NCI-H1694 treated with DMSO at 0.1 percent for 48 hours (cell line): ENCODE results near the gene SMIM30.
"Not testable (repeated sequence)": the region's sequence is repeated elsewhere in the genome, so short reads cannot be mapped to it uniquely, and the experiment has no call there.

Experiments
- DNase-seq: peaks from one replicate; lab custom pipeline; 2025; lab: John Stamatoyannopoulos, UW

The SMIM30 gene

GRCh38 chr7:113118074-113118959 lies at the start of gene SMIM30:
TSS of gene SMIM30 (minus strand) at chr7:113118554. CDS start at chr7:113117578, 976 bp downstream.
- peak; percentile 95 for DNase-seq

- DNase-seq = not testable (repeated sequence)
Observed at GRCh38 chr7:113166176-113166575, 47.8 kb upstream of the SMIM30 start.

GRCh38 chr7:113161050-113161449 lies 42.7 kb upstream of the SMIM30 start:
- DNase-seq = no peak

GRCh38 chr7:113159746-113160339 lies 41.5 kb upstream of the SMIM30 start:
- DNase-seq = peak; percentile 69

- DNase-seq = no peak
Observed at GRCh38 chr7:113158756-113159155, 40.4 kb upstream of the SMIM30 start.

- no peak for DNase-seq
Observed at GRCh38 chr7:113154117-113154516, 35.8 kb upstream of the SMIM30 start.

GRCh38 chr7:113144817-113145216 lies 26.5 kb upstream of the SMIM30 start:
- DNase-seq = no peak

- no peak for DNase-seq
Observed at GRCh38 chr7:113143486-113144257, 25.3 kb upstream of the SMIM30 start.

GRCh38 chr7:113142385-113143119 lies 24.2 kb upstream of the SMIM30 start:
- DNase-seq = no peak

- peak; percentile 5 for DNase-seq
Observed at GRCh38 chr7:113141803-113142202, 23.4 kb upstream of the SMIM30 start.

GRCh38 chr7:113140956-113141355 lies 22.6 kb upstream of the SMIM30 start:
- DNase-seq = no peak

GRCh38 chr7:113137241-113137640 lies 18.9 kb upstream of the SMIM30 start:
- no peak for DNase-seq

- DNase-seq = no peak
Observed at GRCh38 chr7:113134025-113134424, 15.7 kb upstream of the SMIM30 start.

GRCh38 chr7:113131367-113131766 lies 13.0 kb upstream of the SMIM30 start:
- DNase-seq = no peak

- DNase-seq = no peak
Observed at GRCh38 chr7:113128031-113128430, 9.7 kb upstream of the SMIM30 start.

GRCh38 chr7:113125728-113126127 lies 7.4 kb upstream of the SMIM30 start:
- no peak for DNase-seq

- no peak for DNase-seq
Observed at GRCh38 chr7:113122744-113123143, 4.4 kb upstream of the SMIM30 start.

GRCh38 chr7:113120647-113121046 lies 2.3 kb upstream of the SMIM30 start:
- DNase-seq = no peak

GRCh38 chr7:113119429-113119828 lies 1.1 kb upstream of the SMIM30 start:
- DNase-seq = no peak

GRCh38 chr7:113117374-113117774 lies 980 bp downstream of the SMIM30 start:
- DNase-seq = not testable (repeated sequence)

- DNase-seq = no peak
Observed at GRCh38 chr7:113113912-113114311, 4.4 kb downstream of the SMIM30 start.

GRCh38 chr7:113109718-113110117 lies 8.6 kb downstream of the SMIM30 start:
- no peak for DNase-seq
